Activated CD8-positive, alpha-beta memory T cell treated with anti-CD3 and anti-CD28 coated beads for 48 hours (primary cell): Measurements from ENCODE around the gene KRTAP4-4.

ENCODE experiments used
- DNase-seq, 3 experiments: peaks; one replicate each; pipeline ENCODE4 v3.0.0-alpha.2; 2020; ENCODE audit warnings: low read depth in 2 of 3, low spot score in 2 of 3

KRTAP4-4 gene

DNA sequence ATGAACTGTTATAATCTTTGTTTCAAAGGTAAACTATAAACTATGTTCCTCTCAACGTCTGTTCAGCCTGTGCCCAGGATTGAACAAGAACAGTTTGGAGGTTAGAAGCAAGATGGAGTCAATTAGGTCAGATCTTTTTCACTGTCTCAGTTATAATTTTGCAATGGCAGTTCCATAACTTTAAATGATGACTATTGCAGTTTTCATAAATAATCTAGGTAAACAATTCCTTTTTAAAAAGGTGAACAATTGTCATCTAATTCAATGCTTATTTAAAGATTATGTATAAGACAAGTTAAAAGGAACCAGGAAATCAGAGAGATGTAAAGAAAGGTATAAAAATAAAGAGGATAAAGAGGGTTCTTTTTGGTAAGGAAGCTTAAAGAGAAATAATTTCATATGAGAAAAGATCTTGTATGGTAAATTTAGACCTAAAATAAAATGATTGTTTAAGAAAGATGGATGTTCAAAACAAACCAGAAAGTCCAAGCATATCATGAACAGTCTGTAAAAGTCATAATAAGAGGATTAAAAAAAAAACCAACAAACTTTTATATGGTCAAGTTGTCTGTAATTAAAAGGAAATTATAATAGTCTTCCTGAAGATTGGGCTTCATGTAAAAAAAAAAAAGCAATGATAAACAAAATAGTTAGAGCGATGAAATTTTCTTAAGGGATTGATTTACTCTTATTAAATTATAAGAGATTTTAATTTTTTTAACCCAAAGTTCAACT lies 49.2 kb downstream of the KRTAP4-4 start:
- no peak for DNase-seq
